ENCODE measurements around the gene STK11. TPM values are rescaled to one million over a fixed set of nuclear protein-coding genes. Genes with fewer than 3 reads are reported as not detected.

Gene STK11
- total RNA-seq, 3 donors from 2014 or later = 69.6 to 86.6 (median 76.3) TPM

DNA sequence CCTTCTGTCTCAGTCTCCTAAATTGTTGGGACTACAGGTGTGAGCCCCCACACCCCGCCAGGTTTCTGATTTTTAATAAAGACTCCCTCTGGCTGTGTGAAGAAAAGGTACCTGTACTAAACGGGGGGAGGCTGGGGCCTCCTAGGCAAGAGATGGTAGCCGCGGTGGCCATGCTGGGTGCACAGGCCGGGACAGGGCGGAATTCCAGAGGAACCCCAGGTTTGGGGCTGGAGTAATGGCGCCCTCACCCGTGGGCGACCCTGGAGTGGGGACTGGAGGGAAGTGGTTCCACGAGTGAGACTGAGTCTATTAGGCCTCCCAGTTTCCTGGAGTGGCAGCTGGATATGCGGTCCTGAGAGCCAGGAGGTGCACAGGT lies 33.8 kb downstream of the STK11 start:
- ATAC-seq (no peak), DNase-seq (no peak)
- Histone ChIP-seq H3K4me3 (no peak overlapping the region), H3K9me3 (no peaks in the 10 kb centered on the region), H3K36me3 (ENCODE audit: low read depth) (no peaks in the 10 kb centered on the region), H3K4me1 (ENCODE audit: low read depth) (peaks cover 39% of the 10 kb centered on the region)
- TF ChIP-seq, protein P1, sequence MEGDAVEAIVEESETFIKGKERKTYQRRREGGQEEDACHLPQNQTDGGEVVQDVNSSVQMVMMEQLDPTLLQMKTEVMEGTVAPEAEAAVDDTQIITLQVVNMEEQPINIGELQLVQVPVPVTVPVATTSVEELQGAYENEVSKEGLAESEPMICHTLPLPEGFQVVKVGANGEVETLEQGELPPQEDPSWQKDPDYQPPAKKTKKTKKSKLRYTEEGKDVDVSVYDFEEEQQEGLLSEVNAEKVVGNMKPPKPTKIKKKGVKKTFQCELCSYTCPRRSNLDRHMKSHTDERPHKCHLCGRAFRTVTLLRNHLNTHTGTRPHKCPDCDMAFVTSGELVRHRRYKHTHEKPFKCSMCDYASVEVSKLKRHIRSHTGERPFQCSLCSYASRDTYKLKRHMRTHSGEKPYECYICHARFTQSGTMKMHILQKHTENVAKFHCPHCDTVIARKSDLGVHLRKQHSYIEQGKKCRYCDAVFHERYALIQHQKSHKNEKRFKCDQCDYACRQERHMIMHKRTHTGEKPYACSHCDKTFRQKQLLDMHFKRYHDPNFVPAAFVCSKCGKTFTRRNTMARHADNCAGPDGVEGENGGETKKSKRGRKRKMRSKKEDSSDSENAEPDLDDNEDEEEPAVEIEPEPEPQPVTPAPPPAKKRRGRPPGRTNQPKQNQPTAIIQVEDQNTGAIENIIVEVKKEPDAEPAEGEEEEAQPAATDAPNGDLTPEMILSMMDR (IDR thresholded peaks at IDR 0.05) = no peak
- intact Hi-C loops (cut with DNase I, micrococcal nuclease) = no loop called here

DNA sequence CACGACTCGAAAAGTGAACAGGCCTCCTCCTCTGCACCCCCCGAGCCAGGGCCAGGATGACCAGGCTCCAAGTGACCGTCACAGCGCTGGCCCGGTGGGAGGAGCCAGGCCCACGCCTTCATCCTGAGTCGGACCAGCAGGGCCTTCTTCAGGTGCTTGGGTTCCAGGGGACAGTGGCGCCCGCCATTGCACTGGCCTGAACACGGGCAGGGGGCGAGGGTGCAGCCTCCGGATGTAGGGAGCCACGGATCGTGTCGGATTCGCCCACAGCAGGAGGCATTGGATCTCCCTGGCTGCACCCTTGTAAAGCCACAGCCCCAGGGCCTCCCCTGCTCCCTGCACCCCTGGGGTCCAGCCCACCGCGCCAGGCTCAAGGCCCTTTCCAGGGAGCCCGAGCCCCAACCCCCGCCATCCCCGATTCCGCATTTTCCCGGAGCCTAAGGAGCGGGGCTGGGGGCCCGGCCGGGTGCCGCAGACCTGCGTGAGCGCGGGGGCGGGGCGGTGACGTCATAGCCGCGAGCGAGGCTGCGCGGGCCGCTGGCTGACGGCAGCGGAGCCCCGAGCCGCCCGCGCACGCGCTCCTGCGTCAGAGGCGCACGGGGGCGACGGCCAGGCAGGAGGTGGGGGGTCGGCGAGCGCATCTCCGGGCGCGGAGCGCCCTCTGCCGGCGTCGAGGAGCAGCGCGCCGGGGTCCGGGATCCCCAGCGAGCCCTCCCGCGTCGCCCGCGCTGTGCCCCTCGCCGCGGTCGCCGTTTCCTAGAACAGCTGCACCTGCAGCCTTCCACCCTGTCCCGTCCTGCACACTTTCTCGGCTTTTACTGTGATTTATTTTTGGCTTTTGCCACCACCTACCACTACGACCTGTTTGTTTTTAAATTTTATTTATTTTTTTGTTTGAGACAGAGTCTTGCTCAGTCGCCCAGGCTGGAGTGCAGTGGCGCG lies 34.5 kb downstream of the STK11 start:
- intact Hi-C loops (cut with DNase I, micrococcal nuclease) = no loop called here
- peak; percentile 81 to 90 (median 89) for DNase-seq
- Histone ChIP-seq H3K36me3 (ENCODE audit: low read depth) (no peaks in the 10 kb centered on the region), H3K4me3 (no peak overlapping the region), H3K4me1 (ENCODE audit: low read depth) (peaks cover 46% of the 10 kb centered on the region), H3K9me3 (no peaks in the 10 kb centered on the region)
- ATAC-seq = peak; percentile 48
- TF ChIP-seq, protein P1 (IDR thresholded peaks at IDR 0.05) = peak; percentile 82

DNA sequence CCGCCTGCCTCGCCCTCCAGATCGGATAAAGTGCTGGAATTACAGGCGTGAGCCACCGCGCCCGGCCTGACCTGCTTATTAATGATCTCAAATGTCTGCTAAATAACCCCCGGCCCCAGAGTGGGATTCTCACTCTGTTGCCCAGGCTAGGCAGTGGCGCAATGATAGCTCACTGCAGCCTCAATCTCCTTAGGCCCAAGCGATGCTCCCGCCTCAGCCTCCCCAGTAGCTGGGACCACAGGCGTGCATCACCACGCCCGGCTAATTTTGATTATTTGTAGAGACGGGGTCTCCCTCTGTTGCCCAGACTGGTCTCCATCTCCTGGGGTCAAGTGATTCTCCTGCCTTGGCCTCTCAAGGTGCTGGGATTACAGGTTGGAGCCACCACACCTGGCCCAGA lies 35.3 kb downstream of the STK11 start:
- intact Hi-C loops (cut with DNase I, micrococcal nuclease) = no loop called here
- no peak overlapping the region for H3K4me3 ChIP-seq

DNA sequence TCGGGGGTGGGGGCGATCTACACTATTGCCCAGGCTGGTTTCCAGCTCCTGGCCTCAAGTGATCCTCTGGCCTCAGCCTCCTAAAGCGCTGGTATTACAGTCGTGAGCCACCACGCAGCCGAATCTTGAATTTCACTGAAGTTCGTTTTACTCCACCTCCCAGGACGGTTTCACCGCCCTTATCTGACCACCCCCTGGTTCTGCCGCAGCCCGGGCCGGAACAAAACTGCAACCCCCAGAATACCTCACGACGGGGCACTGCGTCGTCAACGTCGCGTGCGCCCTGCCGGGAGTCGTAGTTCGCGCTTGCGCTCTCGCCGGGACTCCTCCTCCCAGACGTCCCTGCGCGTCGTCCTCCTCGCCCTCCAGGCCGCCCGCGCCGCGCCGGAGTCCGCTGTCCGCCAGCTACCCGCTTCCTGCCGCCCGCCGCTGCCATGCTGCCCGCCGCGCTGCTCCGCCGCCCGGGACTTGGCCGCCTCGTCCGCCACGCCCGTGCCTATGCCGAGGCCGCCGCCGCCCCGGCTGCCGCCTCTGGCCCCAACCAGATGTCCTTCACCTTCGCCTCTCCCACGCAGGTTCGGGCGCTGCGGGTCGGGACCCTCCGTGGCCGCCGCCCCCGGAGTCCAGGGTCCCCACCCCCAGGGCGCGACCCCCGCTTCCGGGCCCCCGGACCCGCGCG lies 36.0 kb downstream of the STK11 start, which contains the start of gene ATP5F1D:
TSS of gene ATP5F1D (plus strand) at position 335 of the 679 bp plus-strand sequence. CDS start at position 435, 100 bp downstream.
- TF ChIP-seq, protein P1 (IDR thresholded peaks at IDR 0.05) = no peak
- Histone ChIP-seq H3K4me3 (peak within 1 kb of the TSS; percentile 91), H3K36me3 (ENCODE audit: low read depth) (no peaks in the 10 kb centered on the region), H3K4me1 (ENCODE audit: low read depth) (peaks cover 55% of the 10 kb centered on the region), H3K9me3 (no peaks in the 10 kb centered on the region)
- intact Hi-C loops (cut with DNase I, micrococcal nuclease) = loop anchor here in 1 of 2 donors (2.0 kb wide), 1 partner anchor 25 kb away; no protein-coding TSS in a partner anchor
- DNase-seq (peak; percentile 94 to 97 (median 96)), ATAC-seq (peak; percentile 73)

More for the DNA sequence above, 35.3 kb downstream of the STK11 start:
- TF ChIP-seq, protein P1 (IDR thresholded peaks at IDR 0.05) = no peak
- ATAC-seq (no peak), DNase-seq (peak in 1 of 3 donors; percentile 53)
- peaks cover 55% of the 10 kb centered on the region for H3K4me1 ChIP-seq (ENCODE audit: low read depth)
- H3K36me3 ChIP-seq (ENCODE audit: low read depth) = no peaks in the 10 kb centered on the region
- H3K9me3 ChIP-seq = no peaks in the 10 kb centered on the region

DNA sequence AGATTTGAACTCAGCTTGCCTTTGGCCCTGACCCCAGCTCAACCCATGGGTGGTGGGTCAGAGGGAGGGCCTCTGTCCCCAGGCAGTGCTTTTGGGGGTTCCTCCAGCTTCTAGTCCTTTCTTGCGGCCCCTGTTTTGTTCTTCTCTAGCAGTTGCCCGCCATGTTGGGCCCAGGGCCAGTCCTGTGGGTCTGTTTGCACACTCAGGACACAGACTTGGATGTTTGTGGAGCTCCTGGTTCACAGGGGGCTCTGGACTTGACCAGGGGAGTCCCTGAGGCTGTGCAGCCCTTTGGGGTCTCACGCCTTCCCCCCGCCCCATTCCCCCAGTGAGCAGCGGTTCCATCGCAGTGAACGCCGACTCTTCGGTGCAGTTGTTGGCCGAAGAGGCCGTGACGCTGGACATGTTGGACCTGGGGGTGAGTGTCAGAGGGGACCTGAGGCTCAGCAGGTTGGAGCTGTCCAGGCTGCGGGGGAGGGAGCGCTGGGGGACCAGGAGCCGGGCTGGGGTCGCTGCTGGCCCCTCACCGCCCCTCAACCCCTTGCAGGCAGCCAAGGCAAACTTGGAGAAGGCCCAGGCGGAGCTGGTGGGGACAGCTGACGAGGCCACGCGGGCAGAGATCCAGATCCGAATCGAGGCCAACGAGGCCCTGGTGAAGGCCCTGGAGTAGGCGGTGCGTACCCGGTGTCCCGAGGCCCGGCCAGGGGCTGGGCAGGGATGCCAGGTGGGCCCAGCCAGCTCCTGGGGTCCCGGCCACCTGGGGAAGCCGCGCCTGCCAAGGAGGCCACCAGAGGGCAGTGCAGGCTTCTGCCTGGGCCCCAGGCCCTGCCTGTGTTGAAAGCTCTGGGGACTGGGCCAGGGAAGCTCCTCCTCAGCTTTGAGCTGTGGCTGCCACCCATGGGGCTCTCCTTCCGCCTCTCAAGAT lies 38.5 kb downstream of the STK11 start:
- DNase-seq (peak; percentile 90 to 91 (median 91)), ATAC-seq (peak; percentile 52)
- peaks cover 60% of the 10 kb centered on the region for H3K4me1 ChIP-seq (ENCODE audit: low read depth)
- intact Hi-C loops (cut with DNase I, micrococcal nuclease) = loop anchor here in 1 of 2 donors (2.0 kb wide), 1 partner anchor 23 kb away; no protein-coding TSS in a partner anchor
- H3K4me3 ChIP-seq = no peak overlapping the region
- TF ChIP-seq, protein P1 (IDR thresholded peaks at IDR 0.05) = peak; percentile 90
- H3K36me3 ChIP-seq (ENCODE audit: low read depth) = no peaks in the 10 kb centered on the region
- no peaks in the 10 kb centered on the region for H3K9me3 ChIP-seq

All from mucosa of descending colon (tissue), 3 donors.